GM20000 (cell line): ENCODE measurements around the gene RPUSD3.

Experiments used
- DNase-seq: peaks from one replicate; pipeline ENCODE4 v3.0.0; 2012; ENCODE audit warnings: low spot score
- TF ChIP-seq, protein P1 (sequence below): IDR thresholded peaks from 2 replicates; pipeline ENCODE4 v1.5.1; 2012; ENCODE audit warnings: mild to moderate bottlenecking, control low read depth; ENCODE audit errors: extremely low read depth, missing control alignments

Gene RPUSD3

DNA sequence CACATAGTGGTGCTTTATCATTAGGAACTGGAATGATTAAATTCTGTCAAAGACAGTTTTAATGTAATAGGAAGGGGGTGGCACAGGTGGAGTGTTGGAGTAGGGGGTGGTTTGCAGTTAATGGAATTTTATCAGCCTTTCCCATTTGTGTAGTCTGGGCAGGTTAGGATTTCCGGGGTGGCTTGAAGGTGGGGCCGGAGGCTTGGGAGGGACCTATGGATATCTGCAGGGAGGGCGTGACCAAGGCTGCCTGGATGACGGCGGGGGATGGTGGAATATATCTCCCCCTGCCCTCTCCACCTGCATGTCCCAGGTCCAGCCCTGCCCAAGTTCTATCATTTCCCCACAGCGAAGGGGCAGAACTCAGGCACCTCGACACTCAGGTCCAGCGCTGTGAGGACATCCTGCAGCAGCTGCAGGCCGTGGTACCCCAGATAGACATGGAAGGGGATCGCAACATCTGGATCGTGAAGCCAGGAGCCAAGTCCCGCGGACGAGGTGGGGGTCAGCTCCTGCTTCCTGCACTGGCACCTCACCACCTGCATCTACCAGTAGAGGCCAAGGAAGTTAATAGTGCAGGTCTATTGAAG lies 18.3 kb downstream of the RPUSD3 start:
- no peak for DNase-seq
- TF ChIP-seq, protein P1, sequence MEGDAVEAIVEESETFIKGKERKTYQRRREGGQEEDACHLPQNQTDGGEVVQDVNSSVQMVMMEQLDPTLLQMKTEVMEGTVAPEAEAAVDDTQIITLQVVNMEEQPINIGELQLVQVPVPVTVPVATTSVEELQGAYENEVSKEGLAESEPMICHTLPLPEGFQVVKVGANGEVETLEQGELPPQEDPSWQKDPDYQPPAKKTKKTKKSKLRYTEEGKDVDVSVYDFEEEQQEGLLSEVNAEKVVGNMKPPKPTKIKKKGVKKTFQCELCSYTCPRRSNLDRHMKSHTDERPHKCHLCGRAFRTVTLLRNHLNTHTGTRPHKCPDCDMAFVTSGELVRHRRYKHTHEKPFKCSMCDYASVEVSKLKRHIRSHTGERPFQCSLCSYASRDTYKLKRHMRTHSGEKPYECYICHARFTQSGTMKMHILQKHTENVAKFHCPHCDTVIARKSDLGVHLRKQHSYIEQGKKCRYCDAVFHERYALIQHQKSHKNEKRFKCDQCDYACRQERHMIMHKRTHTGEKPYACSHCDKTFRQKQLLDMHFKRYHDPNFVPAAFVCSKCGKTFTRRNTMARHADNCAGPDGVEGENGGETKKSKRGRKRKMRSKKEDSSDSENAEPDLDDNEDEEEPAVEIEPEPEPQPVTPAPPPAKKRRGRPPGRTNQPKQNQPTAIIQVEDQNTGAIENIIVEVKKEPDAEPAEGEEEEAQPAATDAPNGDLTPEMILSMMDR = no peak

- TF ChIP-seq, protein P1 = no peak
- DNase-seq = no peak
These were observed 22.9 kb downstream of the RPUSD3 start for GRCh38 chr3:9820946-9821345.

DNA sequence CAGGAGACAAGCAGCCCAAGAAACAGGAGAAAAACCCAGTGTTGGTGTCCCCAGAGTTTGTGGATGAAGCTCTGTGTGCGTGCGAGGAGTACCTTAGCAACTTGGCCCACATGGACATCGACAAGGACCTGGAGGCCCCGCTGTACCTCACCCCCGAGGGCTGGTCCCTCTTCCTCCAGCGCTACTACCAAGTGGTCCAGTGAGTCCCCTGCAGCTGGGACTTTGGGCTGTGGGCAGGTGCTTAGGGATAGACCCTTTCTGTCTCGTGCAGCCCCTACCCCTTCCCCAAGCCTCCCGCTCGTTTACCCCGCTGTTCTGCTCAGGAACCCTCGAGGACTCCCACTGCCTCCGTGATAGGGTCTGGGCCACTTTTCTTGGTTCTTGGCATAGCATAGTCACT lies 23.3 kb downstream of the RPUSD3 start:
- no peak for DNase-seq
- TF ChIP-seq, protein P1 = no peak

GRCh38 chr3:9818666-9819335 lies 25.0 kb downstream of the RPUSD3 start:
- TF ChIP-seq, protein P1 = no peak

DNA sequence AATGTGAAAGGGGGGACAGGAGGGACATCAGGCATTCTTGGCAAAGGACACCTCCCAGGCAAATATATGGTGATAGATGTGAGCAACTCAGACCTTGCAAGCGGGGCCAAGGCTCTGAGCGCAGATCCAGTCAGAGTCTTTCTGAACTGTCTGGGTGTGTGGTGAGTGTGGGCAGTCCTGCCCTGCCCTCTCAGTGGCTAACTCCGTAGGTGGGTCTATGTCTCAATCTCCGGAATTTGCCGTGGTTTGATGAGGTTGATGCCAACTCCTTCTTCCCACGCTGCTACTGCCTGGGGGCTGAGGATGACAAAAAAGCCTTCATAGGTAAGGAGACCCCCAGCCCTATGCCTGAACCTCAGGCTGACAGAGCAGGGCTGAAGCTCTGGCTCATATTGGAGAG lies 26.4 kb downstream of the RPUSD3 start:
- no peak for DNase-seq
- TF ChIP-seq, protein P1 = no peak

More at GRCh38 chr3:9818666-9819335, 25.0 kb downstream of the RPUSD3 start:
- no peak for DNase-seq

GRCh38 chr3:9815986-9816385 lies 27.8 kb downstream of the RPUSD3 start:
- DNase-seq = no peak
- TF ChIP-seq, protein P1 = no peak

- DNase-seq = no peak
- TF ChIP-seq, protein P1 = no peak
These were observed 30.8 kb downstream of the RPUSD3 start for GRCh38 chr3:9812870-9813483.
